Progenitor cell of endocrine pancreas (in vitro differentiated cells): ENCODE measurements around the gene SAMD4A. TPM values are rescaled to one million over a fixed set of nuclear protein-coding genes. Genes with fewer than 3 reads are reported as not detected.

Source experiments
- DNase-seq: peaks from one replicate; pipeline ENCODE4 v3.0.0; 2021; ENCODE audit warnings: low spot score; ENCODE audit not compliant: unreplicated experiment
- H3K27ac Mint-ChIP-seq: 2 replicates; pipeline ENCODE4 v1.8.0; 2021; ENCODE audit warnings: mild to moderate bottlenecking, moderate library complexity, mixed read lengths
- H3K27me3 Mint-ChIP-seq: 2 replicates; pipeline ENCODE4 v1.8.0; 2021; ENCODE audit warnings: mixed read lengths
- H3K36me3 Mint-ChIP-seq: 2 replicates; pipeline ENCODE4 v1.8.0; 2022; ENCODE audit warnings: mixed read lengths; ENCODE audit not compliant: insufficient read depth
- H3K4me1 Mint-ChIP-seq: 2 replicates; pipeline ENCODE4 v1.8.0; 2021; ENCODE audit warnings: low read depth, mixed read lengths
- H3K4me3 Mint-ChIP-seq: 2 replicates; pipeline ENCODE4 v1.8.0; 2021; ENCODE audit warnings: low read depth, mild to moderate bottlenecking, moderate library complexity, mixed read lengths
- H3K9me3 Mint-ChIP-seq: 2 replicates; pipeline ENCODE4 v1.8.0; 2021; ENCODE audit warnings: low read depth, mixed read lengths
- CTCF ChIP-seq: fragments of 200-600 bp; sonication (generic); IDR thresholded peaks from one replicate; pipeline ENCODE4 v1.5.0; 2021; ENCODE audit warnings: antibody characterized with exemption, mild to moderate bottlenecking; ENCODE audit not compliant: unreplicated experiment
- total RNA-seq: library from RNA; stranded (reverse); gene quantifications from 2 replicates; pipeline ENCODE4 v1.2.1, GENCODE V29; 2021

Gene SAMD4A
- total RNA-seq, 1 donor from 2014 or later = 9.1 TPM

GRCh38 chr14:54834081-54834480, 267.2 kb downstream of the SAMD4A start:
- H3K9me3 Mint-ChIP-seq = peaks cover 7% of the 10 kb centered on the region
- no peak overlapping the region for H3K4me3 Mint-ChIP-seq
- H3K36me3 Mint-ChIP-seq = no peaks in the 10 kb centered on the region
- DNase-seq = no peak
- no peaks in the 10 kb centered on the region for H3K27me3 Mint-ChIP-seq
- no peak for TF ChIP-seq CTCF
- peaks cover 18% of the 10 kb centered on the region for H3K4me1 Mint-ChIP-seq
- H3K27ac Mint-ChIP-seq = no peak overlapping the region

DNA sequence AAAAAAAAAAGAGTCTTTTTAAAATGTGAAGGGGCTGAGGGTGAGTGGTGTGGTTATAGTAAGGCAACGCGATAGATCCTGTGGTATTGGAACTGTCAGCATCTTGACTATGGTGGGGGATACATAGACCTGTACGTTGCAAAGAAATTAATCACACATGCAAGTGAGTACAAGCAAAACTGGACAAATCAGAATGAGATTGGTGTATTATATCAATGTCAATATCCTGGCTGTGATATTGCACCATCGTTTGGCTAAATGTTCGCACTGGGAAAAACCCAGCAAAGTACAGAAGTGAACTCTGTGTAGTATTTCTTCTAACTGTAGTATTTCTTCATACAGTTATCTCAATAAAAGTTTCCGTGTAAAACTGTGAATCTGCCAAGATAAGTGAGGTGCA, 267.8 kb downstream of the SAMD4A start:
- H3K4me1 Mint-ChIP-seq = peaks cover 23% of the 10 kb centered on the region
- H3K4me3 Mint-ChIP-seq = no peak overlapping the region
- H3K9me3 Mint-ChIP-seq = peaks cover 7% of the 10 kb centered on the region
- no peaks in the 10 kb centered on the region for H3K27me3 Mint-ChIP-seq
- no peak for TF ChIP-seq CTCF
- H3K27ac Mint-ChIP-seq = no peak overlapping the region
- no peak for DNase-seq
- H3K36me3 Mint-ChIP-seq = peaks cover 2% of the 10 kb centered on the region

DNA sequence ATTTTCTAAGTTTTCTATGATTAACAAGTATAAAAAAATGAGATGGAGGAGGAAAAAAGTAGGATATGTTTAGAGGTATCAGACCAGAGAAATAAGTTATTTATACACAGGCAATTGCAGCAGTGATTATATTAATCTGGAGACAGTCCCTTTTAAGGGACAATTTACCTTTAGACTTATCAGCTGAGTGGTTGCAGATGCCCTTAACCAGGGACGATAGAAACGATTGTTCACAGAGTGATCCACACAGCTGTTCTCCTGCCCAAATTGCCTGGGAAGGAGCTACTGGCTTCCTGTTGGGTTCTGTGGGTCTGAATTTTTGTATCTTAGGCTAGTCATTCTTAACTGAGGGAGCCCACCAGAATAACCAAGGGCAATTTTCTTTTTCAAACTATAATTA, 269.3 kb downstream of the SAMD4A start:
- Mint-ChIP-seq H3K27me3 (no peaks in the 10 kb centered on the region), H3K4me1 (peaks cover 23% of the 10 kb centered on the region), H3K36me3 (peaks cover 11% of the 10 kb centered on the region), H3K4me3 (no peak overlapping the region), H3K27ac (no peak overlapping the region), H3K9me3 (peaks cover under 1% of the 10 kb centered on the region)
- DNase-seq = no peak
- no peak for TF ChIP-seq CTCF

DNA sequence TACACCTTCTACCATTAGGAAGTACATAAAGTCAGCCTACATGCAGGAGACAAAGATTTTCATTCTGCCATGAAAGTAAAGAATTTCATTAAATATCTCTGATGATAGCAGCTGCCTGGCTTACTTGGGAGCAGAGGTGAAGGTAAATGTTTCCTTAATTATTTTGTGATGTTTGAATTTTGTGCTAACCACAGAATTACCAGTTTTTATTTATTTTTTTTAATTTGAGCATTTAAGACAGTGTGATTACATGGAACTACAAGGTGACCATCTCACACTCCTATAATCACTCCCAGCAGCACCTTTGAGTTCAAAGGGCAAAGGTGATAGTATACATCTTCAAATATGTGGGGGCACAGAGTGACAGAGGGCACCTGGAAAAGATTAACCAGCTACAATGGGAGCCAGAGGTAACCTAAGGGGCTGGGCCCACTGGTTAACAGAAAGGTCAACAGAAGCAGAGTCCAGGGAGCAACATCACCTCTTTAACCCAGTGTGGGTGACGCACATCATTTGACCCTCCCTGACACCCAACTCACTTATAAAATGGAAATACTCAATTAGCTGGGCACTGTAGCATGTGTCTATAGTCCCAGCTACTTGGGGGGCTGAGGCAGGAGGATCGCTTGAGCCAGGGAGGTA, 270.7 kb downstream of the SAMD4A start:
- Mint-ChIP-seq H3K4me1 (peaks cover 23% of the 10 kb centered on the region), H3K27ac (peak overlapping the region; percentile 53), H3K9me3 (no peaks in the 10 kb centered on the region), H3K36me3 (peaks cover 13% of the 10 kb centered on the region), H3K27me3 (no peaks in the 10 kb centered on the region), H3K4me3 (no peak overlapping the region)
- TF ChIP-seq CTCF = no peak
- DNase-seq = no peak

GRCh38 chr14:54838931-54839512, 272.1 kb downstream of the SAMD4A start:
- no peak for TF ChIP-seq CTCF
- Mint-ChIP-seq H3K36me3 (peaks cover 13% of the 10 kb centered on the region), H3K4me3 (no peak overlapping the region), H3K9me3 (no peaks in the 10 kb centered on the region), H3K4me1 (peaks cover 23% of the 10 kb centered on the region), H3K27ac (peak overlapping the region; percentile 77), H3K27me3 (no peaks in the 10 kb centered on the region)
- DNase-seq = no peak
